NCI-H82 (cell line): Measurements from ENCODE around the gene BCAS3.
A peak's percentile ranks its signal among the peaks of the same experiment; 100 is the strongest.
"Not testable (repeated sequence)": the region's sequence is repeated elsewhere in the genome, so short reads cannot be mapped to it uniquely, and the experiment has no call there.

ENCODE experiments used
- DNase-seq: peaks from one replicate; lab custom pipeline; 2025; lab: John Stamatoyannopoulos, UW

Gene BCAS3

GRCh38 chr17:60674637-60675036, 3.0 kb upstream of the BCAS3 start:
- not testable (repeated sequence) for DNase-seq

- no peak for DNase-seq
These were observed 1.7 kb upstream of the BCAS3 start for GRCh38 chr17:60675997-60676396.

GRCh38 chr17:60676758-60677307, 818 bp upstream of the BCAS3 start:
- DNase-seq: no peak

- DNase-seq: peak; percentile 45
These were observed 430 bp downstream of the BCAS3 start for GRCh38 chr17:60678118-60678444.

- no peak for DNase-seq
These were observed 1.6 kb downstream of the BCAS3 start for GRCh38 chr17:60679287-60679686.

- no peak for DNase-seq
These were observed 3.1 kb downstream of the BCAS3 start for GRCh38 chr17:60680754-60681153.

GRCh38 chr17:60685437-60685836, 7.8 kb downstream of the BCAS3 start:
- DNase-seq: no peak

- no peak for DNase-seq
These were observed 18.3 kb downstream of the BCAS3 start for GRCh38 chr17:60695960-60696359.

- no peak for DNase-seq
These were observed 21.4 kb downstream of the BCAS3 start for GRCh38 chr17:60699090-60699489.

GRCh38 chr17:60704170-60704569, 26.5 kb downstream of the BCAS3 start:
- DNase-seq: no peak

- DNase-seq: no peak
These were observed 35.0 kb downstream of the BCAS3 start for GRCh38 chr17:60712675-60713074.

- DNase-seq: no peak
These were observed 36.0 kb downstream of the BCAS3 start for GRCh38 chr17:60713608-60714007.

GRCh38 chr17:60716766-60717165, 39.1 kb downstream of the BCAS3 start:
- no peak for DNase-seq

GRCh38 chr17:60717814-60718213, 40.2 kb downstream of the BCAS3 start:
- DNase-seq: no peak

- DNase-seq: peak; percentile 76
These were observed 43.3 kb downstream of the BCAS3 start for GRCh38 chr17:60720763-60721531.

GRCh38 chr17:60724647-60725046, 47.0 kb downstream of the BCAS3 start:
- no peak for DNase-seq

- DNase-seq: no peak
These were observed 52.2 kb downstream of the BCAS3 start for GRCh38 chr17:60729854-60730253.

- no peak for DNase-seq
These were observed 52.6 kb downstream of the BCAS3 start for GRCh38 chr17:60730273-60730672.

- DNase-seq: no peak
These were observed 60.6 kb downstream of the BCAS3 start for GRCh38 chr17:60738287-60738686.

- no peak for DNase-seq
These were observed 62.9 kb downstream of the BCAS3 start for GRCh38 chr17:60740584-60740983.

GRCh38 chr17:60741031-60741430, 63.4 kb downstream of the BCAS3 start:
- DNase-seq: no peak

GRCh38 chr17:60743282-60743681, 65.6 kb downstream of the BCAS3 start:
- DNase-seq: no peak

- no peak for DNase-seq
These were observed 66.1 kb downstream of the BCAS3 start for GRCh38 chr17:60743799-60744198.

- no peak for DNase-seq
These were observed 66.8 kb downstream of the BCAS3 start for GRCh38 chr17:60744355-60744966.
